Embryonic facial prominence (tissue), 1 donor: Measurements from ENCODE around the gene GREM1.

ENCODE experiments used
- DNase-seq: peaks from one replicate; pipeline ENCODE4 v3.0.0-alpha.2; 2016; ENCODE audit errors: extremely low spot score

Gene GREM1

DNA sequence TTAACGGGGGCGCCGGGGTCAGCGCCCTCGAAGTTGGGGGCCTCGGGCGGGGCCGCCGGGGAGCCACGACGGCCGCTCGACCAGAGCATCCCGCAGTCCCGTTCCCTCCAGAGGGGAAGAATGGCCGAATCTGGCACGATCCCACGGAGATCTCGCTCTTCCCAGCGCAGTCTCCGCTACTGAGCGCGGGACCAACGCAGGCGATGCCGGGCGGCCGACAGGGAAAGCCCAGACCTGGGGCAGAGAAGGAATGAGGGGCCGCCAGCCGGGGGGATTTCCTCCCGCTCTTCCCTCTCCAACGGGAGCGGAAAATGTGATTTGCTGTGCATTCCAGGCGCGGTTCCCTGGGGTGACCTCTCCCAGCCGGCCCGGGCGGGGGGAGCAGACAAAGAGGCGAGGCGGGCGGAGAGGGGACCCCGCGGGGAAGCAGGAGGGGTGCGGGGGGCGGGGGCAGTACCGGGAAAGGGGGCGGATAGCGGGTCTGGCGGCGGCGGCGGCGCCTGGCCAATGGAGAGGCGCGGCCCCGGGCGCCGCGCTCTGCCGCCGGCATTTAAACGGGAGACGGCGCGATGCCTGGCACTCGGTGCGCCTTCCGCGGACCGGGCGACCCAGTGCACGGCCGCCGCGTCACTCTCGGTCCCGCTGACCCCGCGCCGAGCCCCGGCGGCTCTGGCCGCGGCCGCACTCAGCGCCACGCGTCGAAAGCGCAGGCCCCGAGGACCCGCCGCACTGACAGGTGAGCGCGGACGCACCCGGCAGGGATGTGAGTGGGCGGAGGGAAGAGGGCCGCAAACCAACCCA lies at the start of gene GREM1:
Gene GREM1, plus strand, starts transcription at position 579 of the 801 bp plus-strand sequence. CDS start 12,687 bp downstream, outside the sequence.
- DNase-seq = peak; percentile 23

DNA sequence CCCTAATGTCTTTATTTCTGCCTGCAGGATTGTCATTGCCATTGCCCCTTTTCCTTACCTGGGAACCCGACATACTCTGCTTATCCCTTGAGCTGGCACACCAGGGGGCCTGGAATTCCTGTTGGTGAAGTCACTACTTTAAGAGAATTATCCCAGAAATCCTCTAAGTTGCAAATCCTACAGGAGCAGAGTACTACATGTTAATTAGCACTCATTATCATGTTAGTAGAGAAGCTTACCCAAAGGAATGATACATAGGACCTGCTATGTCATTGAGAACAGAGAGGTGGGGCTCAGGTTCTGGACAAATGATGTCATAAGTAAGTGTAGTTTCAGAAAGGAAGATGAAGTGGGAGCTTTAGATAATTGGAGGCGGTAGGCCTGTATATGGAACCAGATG lies 48.9 kb upstream of the GREM1 start:
- DNase-seq = no peak

DNA sequence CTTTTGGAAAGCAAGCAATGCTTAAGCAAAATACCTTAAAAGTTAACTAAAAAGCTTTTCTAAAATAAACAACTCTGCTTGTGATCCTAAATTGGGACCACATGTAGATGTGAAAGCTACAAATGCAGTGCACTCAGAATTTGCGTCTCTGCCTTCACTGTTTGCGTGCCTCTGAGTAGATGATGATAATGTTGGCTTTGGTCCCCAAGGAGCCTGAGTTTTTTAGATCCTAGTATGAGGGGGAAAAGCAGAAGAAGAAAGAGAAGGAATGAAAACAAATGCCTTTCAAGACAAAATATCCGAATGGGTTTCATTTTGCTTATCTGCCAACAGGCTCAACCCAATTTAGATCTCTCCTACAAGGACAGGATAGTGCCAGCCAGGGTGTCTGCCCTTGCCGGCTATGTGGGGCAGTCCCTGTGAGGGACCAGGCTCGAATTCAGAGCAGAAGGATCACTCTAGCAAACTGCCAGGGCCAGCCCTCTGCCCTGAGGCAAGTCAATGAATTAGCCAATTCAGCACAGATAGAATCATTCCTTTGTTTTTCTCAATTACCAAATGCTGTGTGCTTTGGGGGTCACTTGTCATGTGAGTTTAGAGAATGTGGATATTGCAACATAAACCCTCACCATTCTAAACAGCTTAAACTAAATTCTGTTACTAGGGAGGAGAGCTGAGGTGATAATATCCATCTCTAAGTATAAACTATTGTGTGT lies 47.8 kb upstream of the GREM1 start:
- DNase-seq = no peak

DNA sequence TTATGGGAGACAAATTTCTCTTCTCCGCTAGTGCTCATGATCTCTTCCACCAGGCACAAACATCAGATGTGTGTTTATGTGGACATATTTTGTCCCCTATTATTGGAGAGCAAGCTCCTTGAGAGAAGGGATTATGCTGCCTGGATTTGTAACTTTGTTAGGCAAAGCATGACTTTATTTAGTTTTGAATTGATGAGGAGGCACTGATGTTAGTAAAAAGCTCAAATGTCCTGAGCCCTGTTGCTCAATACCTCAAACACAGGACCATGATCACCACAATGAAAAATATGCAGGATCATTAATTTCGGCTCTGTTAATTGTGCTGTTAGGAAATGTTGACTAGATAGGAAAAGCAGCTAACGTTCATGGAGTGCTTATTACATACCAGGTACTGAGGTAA lies 47.2 kb upstream of the GREM1 start:
- no peak for DNase-seq

DNA sequence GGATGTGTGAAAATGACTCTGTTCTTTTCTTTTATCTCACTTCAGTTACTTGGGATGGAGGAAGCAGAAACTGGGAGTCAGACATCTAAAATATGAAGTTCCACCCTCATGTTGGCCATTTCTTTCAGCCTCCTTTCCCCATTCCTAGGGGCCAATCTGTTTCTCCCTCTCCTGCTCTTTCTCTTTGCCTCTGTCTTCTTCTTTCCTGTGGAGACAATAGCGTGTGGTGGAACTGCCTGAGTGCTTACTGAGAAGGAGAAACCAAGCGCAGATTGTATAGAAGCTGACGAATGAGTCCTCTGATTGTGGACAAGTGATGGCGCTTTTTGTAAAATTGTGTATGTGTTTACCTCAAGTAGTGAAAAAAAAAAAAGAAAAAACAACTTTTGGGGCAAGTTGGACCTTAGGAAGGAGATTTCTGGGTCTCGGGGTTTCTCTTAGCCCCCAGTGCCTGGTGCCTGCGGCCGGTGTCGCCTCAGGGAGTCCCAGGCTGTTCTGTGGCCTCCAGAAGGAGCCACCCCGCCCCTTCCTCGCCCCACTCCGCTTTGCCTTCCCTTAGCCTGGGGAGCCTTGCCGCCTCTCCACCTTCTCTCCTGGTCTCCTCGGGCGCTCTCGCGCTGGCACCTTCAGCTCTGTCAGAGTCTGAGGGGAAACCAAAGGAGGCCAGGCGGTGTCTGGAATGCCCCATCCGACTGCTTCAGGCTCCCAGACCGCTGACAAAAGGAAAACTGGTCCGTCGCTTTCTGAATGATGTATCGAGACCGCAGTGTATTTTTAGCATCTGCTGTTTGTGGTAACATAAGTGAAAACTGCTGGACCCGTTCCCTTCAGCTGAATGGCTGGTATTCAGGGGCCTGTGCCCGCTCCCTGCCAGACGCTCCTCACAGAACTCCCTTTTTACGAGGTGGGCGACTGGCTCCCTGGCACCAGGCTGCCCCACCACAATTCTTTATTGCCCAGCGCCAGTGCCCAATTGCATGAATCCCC lies 46.2 kb upstream of the GREM1 start:
- DNase-seq = peak; percentile 48

DNA sequence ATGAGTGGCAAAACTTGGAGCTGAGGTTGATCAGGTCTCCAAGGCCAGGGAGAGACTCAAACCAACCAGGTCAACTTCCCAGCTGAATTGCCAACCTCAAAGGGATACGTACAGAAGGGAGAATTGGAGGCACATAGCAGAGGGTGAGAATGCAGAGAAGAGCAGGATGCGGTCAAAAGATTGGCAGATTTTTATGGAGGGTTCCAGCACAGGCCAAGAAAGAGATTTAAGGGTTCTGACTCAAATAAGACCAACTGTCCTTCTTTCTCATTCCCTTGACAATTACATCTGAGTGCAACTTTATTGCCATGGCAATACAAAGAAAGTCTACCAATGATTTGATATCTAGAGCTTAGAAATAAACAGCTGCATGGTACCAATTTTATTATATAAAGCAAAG lies 43.1 kb upstream of the GREM1 start:
- no peak for DNase-seq

DNA sequence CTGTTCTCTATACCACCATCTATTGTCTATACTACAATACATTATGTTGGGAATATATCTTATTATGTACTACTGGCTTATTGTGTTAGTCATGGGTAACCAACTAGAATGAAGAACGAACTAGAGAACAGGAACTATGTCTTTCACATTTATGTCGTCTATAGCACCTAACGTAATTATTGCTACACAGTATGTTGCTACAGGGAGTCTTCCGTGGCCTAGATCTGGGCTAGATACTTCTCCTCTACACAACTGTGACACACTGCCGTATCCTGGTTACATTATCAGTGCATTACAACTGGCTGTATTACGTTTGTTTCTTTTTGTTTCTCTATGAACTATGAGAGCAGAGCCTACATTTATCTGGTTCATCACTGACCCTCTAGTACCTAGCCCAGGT lies 42.3 kb upstream of the GREM1 start:
- no peak for DNase-seq

DNA sequence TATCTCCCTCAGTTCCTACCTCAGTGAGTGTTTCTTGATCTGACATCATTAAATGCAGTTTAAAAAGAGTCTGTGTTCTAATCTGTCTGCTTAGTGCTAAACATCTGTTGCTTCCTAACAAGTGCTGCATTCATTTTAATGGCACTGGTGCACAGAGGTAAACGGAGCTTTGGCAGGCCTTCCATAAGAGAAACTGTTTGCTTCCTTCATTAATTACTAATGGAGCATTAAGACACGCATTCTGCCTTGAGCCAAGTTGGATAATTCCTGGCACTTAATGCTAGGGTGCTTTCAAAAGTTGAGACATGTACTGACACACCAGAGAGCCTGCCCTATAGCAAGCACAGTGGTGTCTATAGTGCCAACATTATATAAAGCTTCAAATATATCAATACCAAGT lies 41.6 kb upstream of the GREM1 start:
- DNase-seq = no peak

DNA sequence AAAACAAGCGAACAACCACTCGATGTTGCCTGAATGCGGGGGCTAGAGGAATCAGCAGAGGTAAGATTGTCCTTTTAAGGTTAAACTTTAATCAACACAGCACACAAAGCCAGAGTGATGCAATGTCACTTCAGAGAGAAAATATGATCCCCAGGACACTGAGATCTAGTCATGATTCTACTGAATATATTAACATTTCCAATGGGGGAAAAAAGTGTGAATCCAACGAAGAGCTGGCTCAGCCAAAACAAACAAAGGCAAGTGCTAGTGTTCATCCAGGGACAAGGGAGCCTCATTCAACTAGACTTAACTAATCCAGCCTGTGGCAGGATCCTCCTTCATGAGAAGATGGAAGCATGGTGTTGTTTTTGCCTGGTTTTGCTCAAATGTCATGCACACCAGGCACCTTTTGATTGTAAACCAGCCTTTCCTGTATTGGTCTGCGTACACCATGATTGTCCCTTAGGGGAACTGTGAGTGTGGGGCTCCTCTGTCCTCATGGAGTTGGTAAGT lies 40.5 kb upstream of the GREM1 start:
- DNase-seq = no peak

DNA sequence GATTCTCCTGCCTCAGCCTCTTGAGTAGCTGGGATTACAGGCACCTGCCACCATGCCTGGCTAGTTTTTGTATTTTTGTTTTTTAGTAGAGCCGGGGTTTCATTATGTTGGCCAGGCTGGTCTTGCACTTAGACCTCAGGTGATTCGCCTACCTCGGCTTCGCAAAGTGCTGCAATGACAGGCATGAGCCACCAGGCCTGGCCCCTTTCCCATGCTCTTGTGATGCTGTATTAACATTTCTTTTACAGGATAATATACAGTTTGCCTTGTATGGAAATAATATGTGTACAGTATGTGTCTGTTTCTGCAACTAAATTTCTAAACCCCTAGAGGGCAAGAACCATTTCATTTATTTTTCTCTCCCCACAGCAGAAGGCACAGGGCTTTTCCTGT lies 38.5 kb upstream of the GREM1 start:
- DNase-seq = no peak

DNA sequence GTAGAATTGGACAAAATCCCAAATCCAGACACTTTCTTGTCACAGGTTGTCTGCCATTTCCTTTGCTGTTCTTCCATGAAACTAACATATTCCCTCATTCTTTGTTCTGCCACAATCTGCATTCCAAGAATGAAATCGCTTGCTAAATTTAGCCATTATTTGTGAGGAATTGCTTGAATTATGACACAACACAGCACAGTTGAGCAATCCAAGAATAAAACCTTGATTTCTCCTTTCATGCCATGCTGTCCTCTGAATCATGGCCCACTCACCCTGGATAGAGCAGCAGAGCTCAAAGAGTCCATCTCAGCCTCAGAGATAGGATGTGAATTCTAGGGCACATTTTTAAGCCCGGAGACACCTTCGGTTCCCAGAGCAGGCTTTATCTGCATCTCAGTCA lies 35.2 kb upstream of the GREM1 start:
- DNase-seq = no peak

DNA sequence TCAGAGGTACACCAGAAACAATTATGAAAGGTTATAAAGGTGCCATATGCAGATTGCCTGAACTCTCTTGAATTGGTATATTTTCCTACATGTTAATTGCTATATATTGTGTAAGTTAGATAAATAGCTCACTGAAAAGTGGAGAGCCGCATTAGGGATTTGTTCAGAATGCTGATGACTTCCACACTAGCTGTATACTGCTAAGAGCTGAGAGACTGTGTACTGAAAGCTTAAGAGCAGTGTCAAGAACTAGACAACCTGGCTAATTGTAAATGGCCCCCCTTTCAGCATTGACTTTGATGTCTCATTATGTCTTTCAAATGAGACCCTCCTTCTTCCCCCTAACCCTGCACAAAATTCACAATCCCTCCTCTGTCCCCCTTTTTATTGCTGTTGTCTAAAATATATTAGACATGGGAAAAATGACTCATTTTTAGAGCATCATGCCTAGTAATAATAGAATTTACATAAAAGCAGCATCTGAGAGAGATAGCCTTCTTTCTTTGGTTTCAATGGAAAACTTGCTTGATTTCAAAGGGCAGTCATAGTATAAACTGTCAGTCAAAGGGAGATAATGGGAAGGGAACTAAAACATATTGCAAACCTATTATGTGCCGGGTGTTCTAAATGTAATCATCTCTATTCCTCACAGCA lies 34.7 kb upstream of the GREM1 start:
- DNase-seq = no peak

DNA sequence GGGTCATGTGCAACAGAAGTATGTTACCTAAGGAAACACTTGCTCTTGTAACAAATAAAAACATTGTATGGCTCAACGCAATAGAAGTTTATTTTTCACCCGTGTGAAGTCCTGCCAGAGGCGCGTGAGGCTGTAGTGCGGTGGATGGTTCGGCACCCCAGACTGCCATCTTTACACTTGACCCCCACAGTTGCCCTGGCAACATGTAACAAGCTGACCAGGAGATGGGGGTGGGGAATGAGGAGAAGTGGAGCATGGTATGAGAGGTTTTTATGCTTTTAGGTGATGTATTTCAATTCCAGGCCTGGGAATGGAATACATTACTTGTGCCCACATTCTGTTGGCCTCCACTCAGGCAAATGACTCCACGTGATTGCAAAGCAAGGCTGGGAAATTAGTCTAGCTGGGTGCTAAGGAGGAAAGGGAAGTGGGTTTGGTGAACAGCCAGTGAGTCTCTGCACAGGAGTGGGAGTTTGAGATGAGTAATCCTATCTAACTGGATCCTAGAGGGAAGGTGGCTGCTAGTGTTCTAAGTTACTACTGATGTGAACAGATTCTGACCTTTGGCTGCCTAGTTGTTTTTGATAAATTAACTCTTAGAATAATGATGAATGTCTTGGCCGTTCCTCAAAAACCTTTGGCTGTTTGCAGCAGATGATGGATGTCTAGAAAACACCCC lies 33.8 kb upstream of the GREM1 start:
- DNase-seq = no peak

DNA sequence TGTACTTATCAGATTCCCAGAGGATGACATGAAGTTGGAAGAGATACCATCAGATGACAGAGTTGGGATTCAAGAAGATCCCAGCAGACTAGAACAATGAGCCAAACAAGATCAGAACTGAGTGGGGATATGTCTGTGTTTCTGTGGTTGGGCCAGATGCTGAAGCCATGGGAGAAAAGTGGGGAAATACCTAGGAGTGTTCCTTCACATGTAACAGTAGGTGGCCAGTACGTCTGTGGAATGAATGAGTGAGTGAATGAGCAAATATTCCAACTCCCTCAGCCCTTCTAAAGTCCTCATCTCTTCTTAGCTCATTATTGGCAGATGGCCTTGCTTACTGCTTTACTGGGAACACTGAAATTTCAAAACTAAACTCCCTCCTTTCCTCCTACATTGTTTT lies 32.2 kb upstream of the GREM1 start:
- DNase-seq = no peak

DNA sequence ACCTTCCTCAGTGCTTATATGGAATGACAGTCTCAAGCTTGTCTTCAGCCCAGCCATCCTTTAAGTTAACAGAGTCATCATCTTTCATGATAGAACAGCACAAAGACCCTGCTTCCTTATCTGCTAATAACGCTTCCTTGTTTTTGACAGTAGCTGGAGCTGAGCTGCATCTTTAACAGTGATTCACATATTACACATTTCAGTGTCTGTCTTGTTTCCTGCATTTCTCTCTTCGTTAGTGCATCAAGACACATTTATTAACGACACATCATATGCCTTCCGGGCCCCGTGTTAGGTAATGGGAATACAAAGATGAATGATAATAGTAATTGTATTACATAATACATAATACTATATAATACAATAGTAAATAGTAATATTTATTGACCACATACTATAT lies 30.2 kb upstream of the GREM1 start:
- DNase-seq = no peak

DNA sequence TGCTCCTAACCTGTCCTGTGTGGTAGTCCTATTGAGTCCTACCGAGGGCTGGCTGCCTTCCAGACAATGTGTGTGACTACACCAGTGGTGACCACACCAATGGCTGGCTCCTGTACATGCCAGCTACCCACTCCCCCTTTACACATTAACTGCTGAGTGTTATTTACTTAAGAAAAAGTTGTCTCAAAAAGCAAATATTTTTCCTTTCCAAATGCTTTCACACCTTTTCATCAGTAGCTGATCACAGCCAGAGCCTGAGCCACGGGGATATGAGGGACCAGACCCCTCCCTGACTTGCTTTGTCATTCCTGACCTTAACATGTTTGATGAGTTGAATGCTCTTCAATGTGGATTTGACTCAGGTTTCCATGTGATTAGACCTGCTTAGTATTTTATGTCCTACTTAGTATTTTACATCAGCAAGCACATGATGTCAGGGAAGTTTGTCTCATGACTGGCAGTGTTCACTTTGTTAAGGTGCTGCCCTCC lies 29.6 kb upstream of the GREM1 start:
- no peak for DNase-seq

DNA sequence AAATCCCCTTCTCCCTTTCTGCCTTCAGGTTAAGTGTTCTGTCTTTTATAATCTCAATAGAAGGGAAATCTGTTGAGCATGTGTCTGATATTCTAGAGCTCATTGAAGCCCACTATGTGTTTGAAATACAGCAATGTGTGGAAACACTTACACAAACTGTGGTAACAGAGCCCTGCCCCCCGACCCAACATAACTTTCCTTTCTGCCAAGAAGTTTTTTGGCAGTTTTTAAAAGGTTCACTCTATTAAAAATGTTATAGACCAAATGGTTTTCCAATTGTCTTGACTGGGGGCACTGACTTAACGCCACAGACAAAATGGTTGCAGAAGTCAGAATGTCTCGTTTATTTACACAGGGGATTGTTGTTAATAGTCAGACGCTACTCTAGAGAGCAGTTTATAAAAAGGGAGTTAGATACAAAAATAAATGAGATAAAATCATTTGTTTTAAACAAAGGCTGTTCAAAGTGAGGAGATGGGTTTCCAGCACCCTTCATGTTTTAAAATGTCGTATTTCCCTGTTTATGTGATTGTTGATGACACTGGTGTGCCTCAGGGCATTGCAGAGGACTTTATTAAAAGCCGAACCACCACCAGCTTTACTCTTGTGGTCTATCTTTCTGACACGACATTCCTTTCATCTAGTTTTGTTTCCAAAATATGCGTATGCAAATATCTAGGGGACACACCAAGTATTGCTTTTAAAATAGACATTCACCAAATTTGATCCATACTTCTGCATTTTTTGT lies 26.7 kb upstream of the GREM1 start:
- DNase-seq = no peak

DNA sequence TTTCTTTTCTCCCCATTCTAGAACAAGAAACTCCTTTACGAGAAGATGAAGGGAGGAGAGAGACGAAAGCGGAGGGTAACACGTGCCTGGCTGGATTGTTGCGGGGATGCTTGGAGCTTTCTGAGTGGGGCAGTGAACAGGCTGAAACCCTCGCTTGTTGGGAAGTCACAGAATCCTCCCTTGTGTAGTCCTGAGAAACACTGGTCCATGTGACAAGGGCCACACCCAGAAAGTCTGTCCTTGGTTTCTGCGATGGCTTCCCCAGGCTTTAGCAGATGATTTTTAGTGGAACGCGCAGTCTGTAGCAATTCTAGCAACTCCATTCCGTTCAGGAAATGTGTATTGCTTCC lies 26.1 kb upstream of the GREM1 start:
- DNase-seq = no peak

DNA sequence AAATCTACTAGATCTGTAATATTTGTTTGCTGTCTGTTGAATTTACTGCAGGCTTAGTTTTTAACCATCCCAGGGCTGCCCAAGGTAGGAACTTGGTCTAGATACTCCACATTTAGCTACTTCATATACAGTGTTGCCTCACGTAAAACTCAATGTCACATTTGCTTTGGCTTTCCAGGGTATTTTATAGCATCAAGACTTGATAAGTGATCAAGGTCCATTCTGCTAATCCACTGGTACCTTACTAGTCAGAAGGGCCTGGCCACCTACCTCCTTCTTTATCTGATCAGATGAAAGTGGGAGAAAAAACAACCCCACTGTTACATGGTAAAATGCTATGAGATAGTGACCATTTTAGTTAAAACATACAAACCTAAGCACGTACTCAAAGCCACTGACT lies 25.5 kb upstream of the GREM1 start:
- no peak for DNase-seq
